NK-92 (cell line): ENCODE measurements around the gene DOLPP1.
"Not testable (repeated sequence)": the region's sequence is repeated elsewhere in the genome, so short reads cannot be mapped to it uniquely, and the experiment has no call there.

ENCODE experiments used
- DNase-seq: peaks from one replicate; lab custom pipeline; 2025; ENCODE audit not compliant: unreplicated experiment; lab: John Stamatoyannopoulos, UW

The DOLPP1 gene

GRCh38 chr9:129109952-129110739 lies 29.2 kb downstream of the DOLPP1 start:
- DNase-seq = no peak

GRCh38 chr9:129110740-129111527 lies 30.0 kb downstream of the DOLPP1 start, which contains the start of the genes CRAT and PTPA:
CRAT (minus strand) TSS chr9:129110793; CDS start chr9:129110509, 284 bp downstream.
PTPA (plus strand) TSS chr9:129111415; CDS start chr9:129111601, 186 bp downstream.
- peak; percentile 72 for DNase-seq

- DNase-seq = no peak
Measured at GRCh38 chr9:129111528-129112151, 30.7 kb downstream of the DOLPP1 start.

DNA sequence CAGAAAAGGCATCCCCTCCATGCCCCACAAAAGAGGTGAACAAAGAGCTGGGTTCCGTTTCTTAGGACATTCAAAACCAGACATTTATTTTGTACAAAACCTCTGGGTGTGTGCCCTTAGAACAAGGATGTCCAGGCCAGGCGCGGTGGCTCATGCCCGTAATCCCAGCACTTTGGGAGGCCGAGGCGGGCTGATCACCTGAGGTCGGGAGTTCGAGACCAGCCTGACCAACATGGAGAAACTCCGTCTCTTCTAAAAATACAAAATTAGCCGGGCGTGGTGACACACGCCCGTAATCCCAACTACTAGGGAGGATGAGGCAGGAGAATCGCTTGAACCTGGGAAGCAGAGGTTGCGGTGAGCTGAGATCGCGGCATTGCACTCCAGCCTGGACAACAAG lies 31.6 kb downstream of the DOLPP1 start:
- DNase-seq = not testable (repeated sequence)

GRCh38 chr9:129113645-129114304 lies 32.9 kb downstream of the DOLPP1 start:
- no peak for DNase-seq

DNA sequence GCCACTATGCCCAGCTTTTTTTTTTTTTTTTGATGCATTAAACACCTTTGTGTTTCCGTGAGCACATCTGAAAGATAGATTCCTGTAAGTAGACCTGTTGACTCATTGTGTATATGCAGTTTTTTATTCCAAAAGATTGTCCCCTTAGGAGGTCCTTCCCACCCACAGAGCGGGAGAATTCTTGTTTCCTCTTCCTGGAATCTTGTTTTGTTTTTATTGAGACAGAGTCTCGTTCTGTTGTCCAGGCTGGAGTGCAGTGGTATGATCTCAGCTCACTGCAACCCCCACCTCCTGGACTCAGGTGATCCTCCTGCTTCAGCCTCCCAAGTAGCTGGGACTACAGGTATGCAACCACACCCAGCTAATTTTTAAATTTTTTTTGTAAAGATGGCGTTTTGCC lies 37.9 kb downstream of the DOLPP1 start:
- DNase-seq = no peak

- no peak for DNase-seq
Measured at GRCh38 chr9:129121483-129121882, 40.6 kb downstream of the DOLPP1 start.

DNA sequence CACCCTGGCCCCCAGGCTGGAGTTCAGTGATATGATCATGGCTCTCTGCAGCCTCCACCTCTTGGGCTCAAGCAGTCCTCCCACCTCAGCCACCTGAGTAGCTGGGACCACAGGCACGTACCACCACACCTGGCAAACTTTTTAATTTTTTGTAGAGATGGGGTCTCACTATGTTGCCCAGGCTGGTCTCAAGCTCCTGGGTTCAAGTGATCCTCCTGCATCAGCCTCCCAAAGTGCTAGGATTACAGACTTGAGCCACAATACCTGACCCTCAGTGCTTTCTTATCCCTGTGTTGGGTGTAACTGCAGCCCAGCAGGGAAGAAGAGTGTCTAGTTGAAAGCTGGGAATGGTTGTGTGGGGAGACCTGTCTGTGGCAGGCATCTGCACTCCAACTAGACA lies 41.2 kb downstream of the DOLPP1 start:
- DNase-seq = no peak

DNA sequence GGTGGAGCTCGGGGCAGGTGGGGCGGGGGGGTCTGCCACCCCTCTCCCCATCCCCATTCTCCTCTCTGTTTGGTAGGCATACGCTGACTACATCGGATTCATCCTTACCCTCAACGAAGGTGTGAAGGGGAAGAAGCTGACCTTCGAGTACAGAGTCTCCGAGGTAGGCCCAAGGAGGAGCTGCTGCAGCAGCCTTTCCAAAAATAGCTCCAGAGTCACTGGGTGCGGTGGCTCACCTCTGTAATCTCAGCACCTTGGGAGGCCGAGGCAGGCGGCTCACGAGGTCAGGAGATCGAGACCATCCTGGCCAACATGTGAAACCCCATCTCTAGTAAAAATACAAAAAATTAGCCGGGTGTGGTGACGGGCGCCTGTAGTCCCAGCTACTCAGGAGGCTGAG lies 42.1 kb downstream of the DOLPP1 start:
- DNase-seq = not testable (repeated sequence)

DNA sequence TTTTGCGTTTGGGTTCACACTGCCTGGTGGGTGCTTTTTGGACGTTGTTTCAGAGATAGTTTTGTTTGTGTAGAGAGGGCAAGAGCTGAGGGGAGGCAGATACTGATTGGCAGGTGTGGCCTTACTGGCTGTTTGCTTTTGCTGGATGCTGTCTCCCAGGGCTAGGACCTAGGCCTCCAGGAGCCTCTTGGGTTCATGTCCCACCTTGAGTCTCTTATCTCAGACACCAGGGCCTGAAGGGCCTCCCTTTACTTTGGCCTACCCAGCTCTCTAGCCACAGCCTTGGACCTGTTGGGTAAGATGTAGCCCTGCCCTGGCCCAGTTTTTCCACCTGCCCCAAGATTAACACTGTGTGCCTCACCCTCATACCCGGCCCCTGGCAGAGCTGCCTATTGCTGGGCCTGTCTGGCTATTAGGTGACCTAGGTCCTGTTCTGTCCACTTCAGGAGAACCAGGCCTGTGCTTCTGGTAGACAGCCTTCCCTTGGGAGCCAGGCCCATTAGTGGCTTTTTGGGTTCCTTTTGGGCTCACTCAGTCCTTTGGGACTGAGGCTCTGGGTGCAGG lies 43.7 kb downstream of the DOLPP1 start:
- no peak for DNase-seq

DNA sequence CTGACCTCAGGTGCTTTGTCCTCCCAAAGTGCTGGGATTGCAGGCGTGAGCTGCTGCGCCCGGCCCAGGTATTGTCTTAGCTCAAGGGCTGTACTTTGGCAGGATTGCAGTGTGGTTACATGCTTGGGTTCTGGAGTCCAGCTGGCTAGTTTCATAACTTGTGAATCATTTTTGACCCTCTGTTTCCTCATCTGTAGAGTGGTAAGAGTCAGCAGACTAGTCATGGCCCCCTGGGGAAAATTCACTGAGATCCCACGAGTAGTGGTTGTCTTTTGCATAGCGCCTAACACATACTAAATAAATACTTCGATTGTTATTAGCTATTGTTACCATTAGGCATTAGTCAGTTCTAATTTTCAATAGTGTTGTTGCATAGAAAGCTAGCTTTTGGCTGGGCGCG lies 44.6 kb downstream of the DOLPP1 start:
- DNase-seq = no peak

DNA sequence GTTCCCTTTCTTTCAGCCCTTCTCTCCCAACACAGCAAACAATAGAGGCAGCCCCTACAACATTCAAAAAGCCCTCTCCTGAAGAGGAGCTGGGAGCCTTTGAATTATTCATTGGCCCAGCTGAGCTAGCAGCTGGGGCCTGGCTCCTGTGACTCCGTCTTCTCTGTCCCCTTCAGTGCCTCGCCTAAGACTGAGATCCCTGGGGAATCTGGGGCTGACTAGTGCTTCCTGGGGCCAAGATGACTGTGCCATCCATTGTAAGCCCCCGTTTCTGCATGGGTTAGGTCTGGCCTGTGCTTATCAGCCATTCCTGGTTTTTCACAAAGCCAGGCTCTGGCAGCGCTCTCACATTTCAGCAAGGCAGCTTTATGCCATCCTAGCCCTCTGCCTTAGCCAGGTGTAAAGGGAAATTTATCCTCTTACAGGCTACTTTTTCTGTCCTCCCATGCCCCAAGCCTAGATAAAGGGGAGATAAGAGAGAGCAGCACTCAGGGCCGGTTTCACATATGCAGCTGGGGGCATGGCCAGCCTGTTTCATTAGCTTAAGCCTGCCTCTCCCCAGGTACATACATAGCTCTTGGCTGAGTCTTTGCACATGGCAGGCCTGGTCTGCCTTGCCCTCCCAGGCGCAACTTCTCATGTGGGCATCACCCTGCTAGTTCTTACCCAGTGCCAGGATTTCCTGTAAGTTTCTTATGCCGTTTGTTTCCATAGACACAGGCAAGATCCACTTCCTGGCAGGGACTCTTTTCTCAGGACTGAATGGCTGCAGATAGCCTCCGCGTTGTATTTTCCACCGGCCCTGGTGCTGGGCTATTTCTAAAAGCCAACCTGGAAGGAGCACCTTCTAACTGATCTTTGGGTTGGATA lies 46.1 kb downstream of the DOLPP1 start:
- no peak for DNase-seq

DNA sequence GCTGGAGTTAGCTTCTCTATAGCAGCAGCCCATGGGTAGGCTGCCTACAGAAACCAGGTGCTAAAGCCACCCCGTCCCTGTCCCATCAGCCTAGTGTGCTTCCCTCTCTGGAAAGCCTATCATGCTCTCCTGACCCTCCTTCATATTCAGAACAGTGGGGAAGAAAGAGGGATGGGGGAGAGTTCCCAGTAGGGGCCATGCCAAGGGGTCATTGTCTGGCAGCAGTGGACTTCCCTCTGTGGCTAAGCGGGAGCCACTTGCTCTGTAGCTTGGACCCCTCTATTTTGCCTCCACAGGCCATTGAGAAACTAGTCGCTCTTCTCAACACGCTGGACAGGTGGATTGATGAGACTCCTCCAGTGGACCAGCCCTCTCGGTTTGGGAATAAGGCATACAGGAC lies 47.8 kb downstream of the DOLPP1 start:
- no peak for DNase-seq

GRCh38 chr9:129130271-129130670 lies 49.4 kb downstream of the DOLPP1 start:
- DNase-seq = not testable (repeated sequence)

GRCh38 chr9:129130791-129131190 lies 49.9 kb downstream of the DOLPP1 start:
- no peak for DNase-seq

GRCh38 chr9:129131300-129132145 lies 50.6 kb downstream of the DOLPP1 start:
- DNase-seq = peak; percentile 16

DNA sequence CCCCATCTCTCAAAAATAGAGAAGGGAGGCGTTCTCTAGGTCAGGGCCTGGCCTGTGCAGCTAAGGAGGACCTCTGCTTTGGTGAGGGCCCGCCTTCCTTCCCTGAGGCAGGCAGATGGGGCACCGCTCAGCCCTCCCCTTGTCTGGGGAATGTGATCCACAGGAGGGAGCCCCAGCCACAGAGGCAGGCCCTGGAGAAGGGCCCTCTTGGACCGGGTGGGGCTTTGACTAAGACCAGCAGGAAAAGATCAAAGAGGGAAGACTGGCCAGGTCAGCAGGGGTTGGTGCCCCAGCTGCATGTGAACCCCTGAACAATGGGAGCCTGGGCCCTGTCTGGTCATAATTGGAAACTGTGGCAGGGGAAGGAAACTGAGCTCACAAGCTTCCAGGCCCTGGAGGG lies 52.2 kb downstream of the DOLPP1 start:
- no peak for DNase-seq

GRCh38 chr9:129135476-129135875 lies 54.6 kb downstream of the DOLPP1 start:
- DNase-seq = no peak

DNA sequence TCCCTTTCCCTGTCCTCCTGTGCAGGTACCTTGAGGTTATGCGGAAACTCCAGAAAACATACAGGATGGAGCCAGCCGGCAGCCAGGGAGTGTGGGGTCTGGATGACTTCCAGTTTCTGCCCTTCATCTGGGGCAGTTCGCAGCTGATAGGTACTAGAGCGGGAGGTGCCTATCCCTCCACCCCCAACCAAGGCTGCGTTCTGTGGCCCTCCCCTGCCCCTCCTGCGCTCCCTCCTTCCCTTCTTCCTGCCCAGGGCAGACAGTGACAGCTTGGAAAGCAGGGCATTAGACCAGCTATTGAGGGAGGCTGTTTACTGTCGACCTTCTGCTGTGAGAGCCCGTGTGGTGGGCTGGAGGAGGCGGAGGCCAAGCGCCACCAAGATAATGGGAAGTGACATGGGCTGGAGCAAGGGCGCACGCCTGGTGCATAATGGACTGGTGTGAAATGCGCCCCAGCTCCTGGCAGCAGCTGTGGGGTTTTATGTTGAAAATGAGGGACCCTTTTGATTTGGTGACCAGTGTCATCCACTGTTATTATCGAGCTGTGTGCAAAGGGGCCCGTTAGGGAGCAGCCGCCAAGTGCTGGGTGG lies 55.6 kb downstream of the DOLPP1 start:
- DNase-seq = no peak
